Spleen (tissue), 11 donors: ENCODE data around the gene LEO1. TPM values are rescaled to one million over a fixed set of nuclear protein-coding genes. Genes with fewer than 3 reads are reported as not detected.

ENCODE experiments used
- DNase-seq: peaks from one replicate; pipeline ENCODE4 v3.0.0-alpha.2; 2020
- H3K27ac ChIP-seq, 8 donors: fragments of 200-600 bp; sonication (generic) in 7 of 8; 1 replicate in 4 of 8; 2 replicates in 4 of 8; pipeline versions ENCODE4 v1.5.0 to v1.8.0; 2016 to 2021; ENCODE audit warnings: inconsistent platforms in 4 of 8, mild to moderate bottlenecking in 4 of 8, moderate library complexity in 1 of 8
- H3K27me3 ChIP-seq, 7 donors: fragments of 200-600 bp; sonication (generic) in 6 of 7; replicated peaks in 1 of 7; 1 replicate in 4 of 7; 2 replicates in 3 of 7; pipeline versions ENCODE4 v1.5.0 to v1.8.0; 2016 to 2021; ENCODE audit warnings: inconsistent platforms in 3 of 7, mild to moderate bottlenecking in 1 of 7
- H3K36me3 ChIP-seq, 6 donors: fragments of 200-600 bp; sonication (generic) in 5 of 6; 1 replicate in 4 of 6; 2 replicates in 2 of 6; pipeline versions ENCODE4 v1.5.0 to v1.8.0; 2016 to 2021; ENCODE audit warnings: inconsistent platforms in 2 of 6
- H3K4me1 ChIP-seq, 6 donors: fragments of 200-600 bp; sonication (generic) in 5 of 6; 1 replicate in 3 of 6; 2 replicates in 3 of 6; pipeline versions ENCODE4 v1.5.0 to v1.8.0; 2016 to 2021; ENCODE audit warnings: inconsistent platforms in 3 of 6
- H3K4me3 ChIP-seq, 8 donors: fragments of 200-600 bp; sonication (generic) in 7 of 8; 1 replicate in 4 of 8; 2 replicates in 4 of 8; pipeline versions ENCODE4 v1.5.0 to v1.8.0; 2016 to 2021; ENCODE audit warnings: inconsistent platforms in 4 of 8, mild to moderate bottlenecking in 4 of 8, moderate library complexity in 2 of 8
- H3K9me3 ChIP-seq, 8 donors: fragments of 200-600 bp; sonication (generic) in 7 of 8; 1 replicate in 4 of 8; 2 replicates in 4 of 8; pipeline versions ENCODE4 v1.5.0 to v1.8.0; 2016 to 2021; ENCODE audit warnings: inconsistent platforms in 4 of 8
- POLR2A ChIP-seq, 3 donors: fragments of 450-650 bp; IDR thresholded peaks; one replicate each; pipeline ENCODE4 v1.5.1; 2017; ENCODE audit warnings: antibody characterized with exemption in 3 of 3, mild to moderate bottlenecking in 1 of 3
- POLR2AphosphoS5 ChIP-seq, 3 donors: sonication (generic); formaldehyde crosslinking; IDR thresholded peaks; one replicate each; pipeline ENCODE4 v1.5.1; 2017; ENCODE audit warnings: antibody characterized with exemption in 3 of 3
- WGBS, 5 donors: extraction: QIAGEN DNeasy Blood & Tissue Kit in 3 of 5; methylation state at CpG; one replicate each; pipeline versions ENCODE4 v1.1.5 to v1.1.7; 2013 to 2018; 5-methylcytosine and 5-hydroxymethylcytosine counted together
- intact Hi-C: fragments of 100-400 bp; cut with DNase I; formaldehyde crosslinking; loops from one replicate; pipeline ENCODE4 v1.15.0; 2023; ENCODE audit warnings: low total_unique reads
- polyA plus RNA-seq, 3 donors: library from polyadenylated mRNA; stranded (reverse); fragments of 200-250 nt; gene quantifications; one replicate each; pipeline ENCODE4 v1.2.1, GENCODE V29; 2013
- total RNA-seq, 7 donors: library from RNA; depleted of rRNA in 3 of 7; stranded (reverse); fragments of >200 nt in 3 of 7; fragmentation: NEBNext Ultra II Directional in 4 of 7; extraction: Animal tissue kit (Norgen Biotek cat#: 25700) in 4 of 7; gene quantifications; one replicate each; pipeline versions ENCODE4 v1.1.0 to v1.2.1, GENCODE V29; 2016 to 2021
- TF ChIP-seq, protein P1 (sequence below), 11 experiments: fragments of 200-600 bp in 7 of 11; fragments of 450-650 bp in 4 of 11; sonication (generic) in 4 of 11; IDR thresholded peaks in 8 of 11; conservative IDR thresholded peaks in 3 of 11; 1 replicate in 7 of 11; 2 replicates in 4 of 11; pipeline versions ENCODE4 v1.4.0 to v1.8.0; 2016 to 2021; ENCODE audit warnings: antibody characterized with exemption in 11 of 11, inconsistent platforms in 4 of 11, mild to moderate bottlenecking in 1 of 11
- donor health status: healthy with polysubstance abuse.
- donor health status: DM: no; HTN: no; CAD: no; lungs with moderate emphysema.
- donor health status: DM: no; HTN: no; CAD: no.
- donor health status: Bipolar disorder and iron deficiency.
- donor health status: healthy.
- donor health status: DM: no; HTN: no; CAD: no.
- donor health status: DM: yes; HTN: yes; CAD: no.

Gene LEO1
- total and polyA plus RNA-seq, 10 donors: 7.6 to 19.5 (median 15.5) TPM

DNA sequence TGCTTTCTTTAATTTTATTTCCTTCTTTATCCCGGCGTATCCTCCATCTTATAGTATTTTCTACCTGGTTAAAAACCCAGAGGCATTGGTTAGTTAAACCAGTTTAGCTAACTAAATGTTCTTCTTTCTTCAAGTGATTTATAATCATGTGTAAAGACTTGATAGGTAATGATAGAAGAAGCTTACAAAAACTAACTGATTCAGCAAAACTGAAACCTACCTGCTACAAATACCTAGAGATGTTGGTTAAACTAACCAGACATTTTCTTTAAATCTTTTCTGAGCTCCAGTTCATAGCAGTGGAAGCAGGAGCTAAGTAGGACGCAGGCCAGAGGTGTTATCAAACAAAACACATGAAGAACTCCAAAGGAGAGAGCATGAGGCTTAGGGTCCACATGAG, 44.8 kb downstream of the LEO1 start:
- TF ChIP-seq POLR2AphosphoS5 (IDR thresholded peaks at IDR 0.05) (no peak), POLR2A (IDR thresholded peaks at IDR 0.05) (no peak)
- TF ChIP-seq, protein P1, sequence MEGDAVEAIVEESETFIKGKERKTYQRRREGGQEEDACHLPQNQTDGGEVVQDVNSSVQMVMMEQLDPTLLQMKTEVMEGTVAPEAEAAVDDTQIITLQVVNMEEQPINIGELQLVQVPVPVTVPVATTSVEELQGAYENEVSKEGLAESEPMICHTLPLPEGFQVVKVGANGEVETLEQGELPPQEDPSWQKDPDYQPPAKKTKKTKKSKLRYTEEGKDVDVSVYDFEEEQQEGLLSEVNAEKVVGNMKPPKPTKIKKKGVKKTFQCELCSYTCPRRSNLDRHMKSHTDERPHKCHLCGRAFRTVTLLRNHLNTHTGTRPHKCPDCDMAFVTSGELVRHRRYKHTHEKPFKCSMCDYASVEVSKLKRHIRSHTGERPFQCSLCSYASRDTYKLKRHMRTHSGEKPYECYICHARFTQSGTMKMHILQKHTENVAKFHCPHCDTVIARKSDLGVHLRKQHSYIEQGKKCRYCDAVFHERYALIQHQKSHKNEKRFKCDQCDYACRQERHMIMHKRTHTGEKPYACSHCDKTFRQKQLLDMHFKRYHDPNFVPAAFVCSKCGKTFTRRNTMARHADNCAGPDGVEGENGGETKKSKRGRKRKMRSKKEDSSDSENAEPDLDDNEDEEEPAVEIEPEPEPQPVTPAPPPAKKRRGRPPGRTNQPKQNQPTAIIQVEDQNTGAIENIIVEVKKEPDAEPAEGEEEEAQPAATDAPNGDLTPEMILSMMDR (IDR thresholded peaks at IDR 0.05 in 8 of 11, conservative IDR thresholded peaks at IDR 0.05 in 3 of 11): no peak
- no peak for DNase-seq
- Histone ChIP-seq H3K27ac (no peak overlapping the region), H3K4me3 (no peak overlapping the region), H3K27me3 (no peaks in the 10 kb centered on the region), H3K36me3 (peaks cover 0 to 98% (median 34%) of the 10 kb centered on the region in 6 donors), H3K4me1 (no peaks in the 10 kb centered on the region), H3K9me3 (no peaks in the 10 kb centered on the region)
- intact Hi-C loops: no loop called here
- 97 to 100% (median 97%) methylated on average over 3 of the region's 3 CpGs for WGBS, 5 donors

DNA sequence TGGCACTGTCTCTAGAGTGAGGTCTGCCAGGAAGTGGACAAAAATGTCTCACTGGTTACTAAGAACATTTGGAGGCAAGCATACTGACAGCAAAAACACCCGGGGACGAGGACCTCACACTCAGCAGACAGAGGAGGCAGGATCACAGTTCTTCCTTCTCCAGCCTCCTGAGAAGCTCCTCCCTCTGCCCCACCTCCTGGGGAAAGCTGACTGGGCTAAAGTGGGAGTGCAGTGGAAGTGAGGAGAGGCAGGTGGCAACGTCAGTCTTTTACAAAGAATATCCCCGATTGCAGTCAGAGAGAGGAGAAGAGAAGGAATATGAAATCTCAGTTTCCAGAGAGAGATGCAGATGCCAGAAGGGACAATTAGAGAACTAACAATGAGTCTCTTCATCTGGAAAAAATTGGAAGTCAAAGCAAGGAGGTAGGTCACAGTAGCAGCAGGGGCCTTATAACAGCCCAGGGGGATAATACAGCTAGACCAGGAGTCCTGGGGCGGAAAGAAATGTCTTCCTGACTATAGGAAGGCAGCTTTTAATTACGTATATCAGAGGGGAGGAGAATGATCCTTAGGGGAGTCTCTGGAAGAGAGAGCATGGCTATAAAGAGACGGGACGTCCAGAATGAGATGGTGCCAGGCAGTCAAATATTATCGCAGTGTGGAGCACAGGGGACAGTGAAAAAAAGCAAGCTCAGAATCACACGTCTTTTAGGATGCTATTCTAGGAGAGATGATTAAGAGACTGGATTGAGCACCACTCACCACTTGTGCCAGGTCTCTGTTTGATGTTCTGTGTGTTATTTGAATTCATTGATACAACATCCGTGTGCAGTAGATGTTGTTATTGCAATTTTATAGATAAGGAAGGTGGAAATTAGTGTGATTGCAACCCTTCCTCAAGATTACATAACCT, 47.2 kb downstream of the LEO1 start:
- no peak for DNase-seq
- Histone ChIP-seq H3K4me3 (no peak overlapping the region), H3K9me3 (no peaks in the 10 kb centered on the region), H3K36me3 (peaks cover 0 to 98% (median 48%) of the 10 kb centered on the region in 6 donors), H3K27ac (no peak overlapping the region), H3K27me3 (no peaks in the 10 kb centered on the region), H3K4me1 (no peaks in the 10 kb centered on the region)
- WGBS, 5 donors: 83 to 92% (median 87%) methylated on average over 11 of the region's 11 CpGs
- TF ChIP-seq, protein P1 (IDR thresholded peaks at IDR 0.05 in 8 of 11, conservative IDR thresholded peaks at IDR 0.05 in 3 of 11): no peak
- TF ChIP-seq POLR2A (IDR thresholded peaks at IDR 0.05): no peak
- TF ChIP-seq POLR2AphosphoS5 (IDR thresholded peaks at IDR 0.05): no peak
- intact Hi-C loops: no loop called here

DNA sequence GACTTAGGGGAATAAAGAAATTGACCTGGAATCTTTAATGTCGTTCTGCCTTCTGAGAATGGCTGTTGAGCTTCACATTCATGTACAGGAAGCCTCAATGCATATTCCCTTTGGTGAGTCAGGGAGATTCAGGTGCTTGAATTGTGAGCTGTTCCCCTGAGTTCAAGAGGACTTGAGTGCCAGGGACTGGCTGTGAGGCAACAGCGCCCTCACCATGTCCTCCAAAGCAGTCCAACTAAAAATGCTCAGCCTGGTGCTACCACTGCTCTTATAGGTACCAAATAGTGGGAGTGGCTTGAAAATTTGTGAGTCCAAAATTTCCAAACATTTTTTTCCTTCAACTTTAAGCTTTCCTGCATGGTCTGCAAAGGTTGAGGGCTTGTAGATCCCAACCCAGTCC, 54.1 kb downstream of the LEO1 start:
- TF ChIP-seq, protein P1 (IDR thresholded peaks at IDR 0.05 in 8 of 11, conservative IDR thresholded peaks at IDR 0.05 in 3 of 11): no peak
- TF ChIP-seq POLR2A (IDR thresholded peaks at IDR 0.05) (no peak), POLR2AphosphoS5 (IDR thresholded peaks at IDR 0.05) (no peak)
- no peak overlapping the region for H3K27ac ChIP-seq
- intact Hi-C loops: no loop called here
- H3K9me3 ChIP-seq: no peaks in the 10 kb centered on the region
- no peaks in the 10 kb centered on the region for H3K27me3 ChIP-seq
- no peaks in the 10 kb centered on the region for H3K4me1 ChIP-seq
- H3K4me3 ChIP-seq: no peak overlapping the region
- peaks cover 0 to 100% (median 59%) of the 10 kb centered on the region in 6 donors for H3K36me3 ChIP-seq
- 90 to 93% (median 92%) methylated on average over 2 of the region's 2 CpGs for WGBS, 5 donors
- DNase-seq: no peak

DNA sequence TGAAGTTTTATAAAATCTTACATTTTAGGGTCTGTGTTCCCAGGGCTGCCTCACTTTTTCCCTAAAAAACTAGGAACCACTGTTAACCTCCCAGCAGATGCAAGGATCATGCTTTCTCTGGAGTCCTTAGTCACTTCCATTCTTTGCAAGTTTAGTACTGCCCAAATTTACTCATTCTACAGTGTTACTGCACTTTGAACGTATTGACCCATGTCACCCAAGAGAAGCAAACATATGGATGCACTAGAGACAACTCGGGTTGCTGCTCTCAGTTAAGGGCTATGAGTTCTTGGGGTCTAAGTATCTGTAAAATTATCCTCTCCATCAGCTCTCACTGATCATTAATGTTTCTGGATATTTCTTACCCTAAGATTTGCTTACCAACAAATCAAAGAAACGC, 59.0 kb downstream of the LEO1 start:
- WGBS, 5 donors: 93 to 98% (median 96%) methylated on average over 3 of the region's 3 CpGs
- no peak for DNase-seq

More for the DNA sequence above, 59.0 kb downstream of the LEO1 start:
- Histone ChIP-seq H3K27me3 (no peaks in the 10 kb centered on the region), H3K9me3 (no peaks in the 10 kb centered on the region), H3K27ac (no peak overlapping the region), H3K4me1 (peaks cover 0 to 8% (median 0%) of the 10 kb centered on the region in 6 donors), H3K36me3 (peaks cover 0 to 100% (median 59%) of the 10 kb centered on the region in 6 donors), H3K4me3 (no peak overlapping the region)
- intact Hi-C loops: no loop called here
- TF ChIP-seq POLR2AphosphoS5 (IDR thresholded peaks at IDR 0.05): no peak
- TF ChIP-seq, protein P1 (IDR thresholded peaks at IDR 0.05 in 8 of 11, conservative IDR thresholded peaks at IDR 0.05 in 3 of 11): no peak
- TF ChIP-seq POLR2A (IDR thresholded peaks at IDR 0.05): no peak
